ENCODE measurements around the gene P4HB.

DNA sequence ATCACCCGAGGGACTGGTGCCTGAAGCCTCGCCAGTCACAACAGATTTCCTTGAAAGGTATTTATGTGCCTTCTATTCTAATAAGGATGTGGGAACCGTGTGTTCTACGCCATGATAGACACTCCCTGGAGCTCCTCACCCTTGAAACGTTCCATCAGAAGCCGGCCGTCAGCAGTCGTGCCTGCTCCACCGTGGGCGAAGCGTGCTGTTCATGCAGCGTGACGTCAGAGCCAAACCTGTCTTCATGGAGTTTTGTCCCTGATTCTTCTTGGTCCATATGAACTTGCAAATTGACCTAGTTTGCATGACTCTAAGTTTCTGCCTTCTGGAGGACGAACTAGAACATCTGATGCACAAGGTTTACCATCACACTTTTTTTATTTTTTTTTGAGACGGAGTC, 21.0 kb downstream of the P4HB start:
- TF ChIP-seq, protein P1, sequence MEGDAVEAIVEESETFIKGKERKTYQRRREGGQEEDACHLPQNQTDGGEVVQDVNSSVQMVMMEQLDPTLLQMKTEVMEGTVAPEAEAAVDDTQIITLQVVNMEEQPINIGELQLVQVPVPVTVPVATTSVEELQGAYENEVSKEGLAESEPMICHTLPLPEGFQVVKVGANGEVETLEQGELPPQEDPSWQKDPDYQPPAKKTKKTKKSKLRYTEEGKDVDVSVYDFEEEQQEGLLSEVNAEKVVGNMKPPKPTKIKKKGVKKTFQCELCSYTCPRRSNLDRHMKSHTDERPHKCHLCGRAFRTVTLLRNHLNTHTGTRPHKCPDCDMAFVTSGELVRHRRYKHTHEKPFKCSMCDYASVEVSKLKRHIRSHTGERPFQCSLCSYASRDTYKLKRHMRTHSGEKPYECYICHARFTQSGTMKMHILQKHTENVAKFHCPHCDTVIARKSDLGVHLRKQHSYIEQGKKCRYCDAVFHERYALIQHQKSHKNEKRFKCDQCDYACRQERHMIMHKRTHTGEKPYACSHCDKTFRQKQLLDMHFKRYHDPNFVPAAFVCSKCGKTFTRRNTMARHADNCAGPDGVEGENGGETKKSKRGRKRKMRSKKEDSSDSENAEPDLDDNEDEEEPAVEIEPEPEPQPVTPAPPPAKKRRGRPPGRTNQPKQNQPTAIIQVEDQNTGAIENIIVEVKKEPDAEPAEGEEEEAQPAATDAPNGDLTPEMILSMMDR (IDR thresholded peaks at IDR 0.05), result no peak
- no peak for TF ChIP-seq POLR2A (IDR thresholded peaks at IDR 0.05)
